Measurements from ENCODE around the gene IL17A.

IL17A gene

GRCh38 chr6:52176550-52176949 lies 9.6 kb upstream of the IL17A start:
- H3K27ac Mint-ChIP-seq, result no peak overlapping the region
- H3K4me1 Mint-ChIP-seq, result no peaks in the 10 kb centered on the region
- H3K9me3 Mint-ChIP-seq, result no peaks in the 10 kb centered on the region
- no peak for DNase-seq
- TF ChIP-seq CTCF (IDR thresholded peaks at IDR 0.05), result no peak
- no peaks in the 10 kb centered on the region for H3K36me3 Mint-ChIP-seq (ENCODE audit: low read depth)
- H3K27me3 Mint-ChIP-seq (ENCODE audit: low read depth, poor library complexity), result no peaks in the 10 kb centered on the region
- no peak overlapping the region for H3K4me3 Mint-ChIP-seq

- peaks cover 3% of the 10 kb centered on the region for H3K4me1 Mint-ChIP-seq
- H3K27ac Mint-ChIP-seq, result no peak overlapping the region
- no peak for TF ChIP-seq CTCF (IDR thresholded peaks at IDR 0.05)
- H3K9me3 Mint-ChIP-seq, result no peaks in the 10 kb centered on the region
- no peak for DNase-seq
- no peak overlapping the region for H3K4me3 Mint-ChIP-seq
- H3K36me3 Mint-ChIP-seq (ENCODE audit: low read depth), result no peaks in the 10 kb centered on the region
- no peaks in the 10 kb centered on the region for H3K27me3 Mint-ChIP-seq (ENCODE audit: low read depth, poor library complexity)
These were observed 8.2 kb upstream of the IL17A start for GRCh38 chr6:52177961-52178360.

GRCh38 chr6:52180787-52181558 lies 5.2 kb upstream of the IL17A start:
- Mint-ChIP-seq H3K27me3 (ENCODE audit: low read depth, poor library complexity) (peaks cover 3% of the 10 kb centered on the region), H3K27ac (no peak overlapping the region), H3K36me3 (ENCODE audit: low read depth) (no peaks in the 10 kb centered on the region), H3K9me3 (no peaks in the 10 kb centered on the region), H3K4me1 (peaks cover 11% of the 10 kb centered on the region), H3K4me3 (no peak overlapping the region)
- DNase-seq, result no peak
- TF ChIP-seq CTCF (IDR thresholded peaks at IDR 0.05), result no peak

- no peak for DNase-seq
- no peak for TF ChIP-seq CTCF (IDR thresholded peaks at IDR 0.05)
- H3K9me3 Mint-ChIP-seq, result no peaks in the 10 kb centered on the region
These were observed 3.0 kb upstream of the IL17A start for GRCh38 chr6:52183131-52183713.

GRCh38 chr6:52186480-52186879 lies 305 bp downstream of the IL17A start:
- H3K27me3 Mint-ChIP-seq (ENCODE audit: low read depth, poor library complexity), result peaks cover 3% of the 10 kb centered on the region
- no peak for TF ChIP-seq CTCF (IDR thresholded peaks at IDR 0.05)
- H3K36me3 Mint-ChIP-seq (ENCODE audit: low read depth), result no peaks in the 10 kb centered on the region
- peaks cover 11% of the 10 kb centered on the region for H3K4me1 Mint-ChIP-seq
- no peak overlapping the region for H3K27ac Mint-ChIP-seq
- no peak for DNase-seq
- H3K4me3 Mint-ChIP-seq, result no peak overlapping the region
- no peaks in the 10 kb centered on the region for H3K9me3 Mint-ChIP-seq

More at GRCh38 chr6:52183131-52183713, 3.0 kb upstream of the IL17A start:
- Mint-ChIP-seq H3K4me1 (peaks cover 11% of the 10 kb centered on the region), H3K36me3 (ENCODE audit: low read depth) (no peaks in the 10 kb centered on the region), H3K4me3 (no peak overlapping the region), H3K27ac (no peak overlapping the region), H3K27me3 (ENCODE audit: low read depth, poor library complexity) (peaks cover 3% of the 10 kb centered on the region)

GRCh38 chr6:52187098-52187497 lies 923 bp downstream of the IL17A start:
- no peak overlapping the region for H3K4me3 Mint-ChIP-seq
- no peak overlapping the region for H3K27ac Mint-ChIP-seq
- no peak for TF ChIP-seq CTCF (IDR thresholded peaks at IDR 0.05)
- no peaks in the 10 kb centered on the region for H3K36me3 Mint-ChIP-seq (ENCODE audit: low read depth)
- peaks cover 3% of the 10 kb centered on the region for H3K27me3 Mint-ChIP-seq (ENCODE audit: low read depth, poor library complexity)
- no peaks in the 10 kb centered on the region for H3K9me3 Mint-ChIP-seq
- no peak for DNase-seq
- H3K4me1 Mint-ChIP-seq, result peaks cover 11% of the 10 kb centered on the region
